Pons (tissue), 1 donor: ENCODE data around the gene SLC27A2.
"Not testable (repeated sequence)": the region's sequence is repeated elsewhere in the genome, so short reads cannot be mapped to it uniquely, and the experiment has no call there.

ENCODE experiments used
- DNase-seq: peaks from one replicate; pipeline ENCODE4 v3.0.0-alpha.2; 2016; ENCODE audit warnings: low spot score

The SLC27A2 gene

GRCh38 chr15:50163719-50164410, 18.1 kb upstream of the SLC27A2 start:
- no peak for DNase-seq

GRCh38 chr15:50164458-50164857, 17.5 kb upstream of the SLC27A2 start:
- DNase-seq = no peak

- no peak for DNase-seq
Measured at GRCh38 chr15:50166216-50166615, 15.8 kb upstream of the SLC27A2 start.

GRCh38 chr15:50167110-50167509, 14.9 kb upstream of the SLC27A2 start:
- DNase-seq = no peak

- DNase-seq = no peak
Measured at GRCh38 chr15:50168379-50168778, 13.6 kb upstream of the SLC27A2 start.

GRCh38 chr15:50168783-50169411, 13.1 kb upstream of the SLC27A2 start:
- DNase-seq = no peak

GRCh38 chr15:50172360-50172895, 9.6 kb upstream of the SLC27A2 start:
- DNase-seq = not testable (repeated sequence)

GRCh38 chr15:50176869-50177268, 5.1 kb upstream of the SLC27A2 start:
- DNase-seq = no peak

GRCh38 chr15:50180091-50180490, 1.9 kb upstream of the SLC27A2 start:
- no peak for DNase-seq

GRCh38 chr15:50180582-50180981, 1.4 kb upstream of the SLC27A2 start:
- DNase-seq = no peak

- DNase-seq = no peak
Measured at GRCh38 chr15:50181201-50181968, 611 bp upstream of the SLC27A2 start.

GRCh38 chr15:50182219-50183013, 420 bp downstream of the SLC27A2 start:
- DNase-seq = no peak

GRCh38 chr15:50183112-50183794, 1.3 kb downstream of the SLC27A2 start:
- no peak for DNase-seq

- DNase-seq = no peak
Measured at GRCh38 chr15:50184863-50185504, 3.0 kb downstream of the SLC27A2 start.

GRCh38 chr15:50186090-50186489, 4.1 kb downstream of the SLC27A2 start:
- no peak for DNase-seq

GRCh38 chr15:50186752-50187151, 4.8 kb downstream of the SLC27A2 start:
- no peak for DNase-seq

- no peak for DNase-seq
Measured at GRCh38 chr15:50187525-50187924, 5.5 kb downstream of the SLC27A2 start.

- no peak for DNase-seq
Measured at GRCh38 chr15:50187997-50188396, 6.0 kb downstream of the SLC27A2 start.

GRCh38 chr15:50188793-50189192, 6.8 kb downstream of the SLC27A2 start:
- not testable (repeated sequence) for DNase-seq

- DNase-seq = no peak
Measured at GRCh38 chr15:50189633-50190032, 7.6 kb downstream of the SLC27A2 start.

GRCh38 chr15:50190166-50190570, 8.2 kb downstream of the SLC27A2 start:
- no peak for DNase-seq
